K562 (cell line): Measurements from ENCODE around the gene CRYBG2. TPM values are rescaled to one million over a fixed set of nuclear protein-coding genes. Genes with fewer than 3 reads are reported as not detected.

ENCODE experiments used
- ATF7 ChIP-seq: fragments of 450-650 bp; IDR thresholded peaks from 2 replicates; pipeline ENCODE4 v1.7.1; 2014; ENCODE audit warnings: mild to moderate bottlenecking, moderate library complexity
- BRD4 ChIP-seq: fragments of 200-600 bp; sonication (generic); IDR thresholded peaks from 2 replicates; pipeline ENCODE4 v1.6.1; 2017; ENCODE audit warnings: inconsistent platforms
- CBX8 ChIP-seq: fragments of 200-600 bp; sonication (generic); IDR thresholded peaks from 2 replicates; pipeline ENCODE4 v1.6.1; 2012; ENCODE audit warnings: borderline replicate concordance, mixed run types, low read depth, mild to moderate bottlenecking, moderate library complexity, mixed read lengths, low read length, control low read depth, inconsistent platforms; ENCODE audit not compliant: poor library complexity, severe bottlenecking; ENCODE audit errors: extremely low read depth
- IFI16 ChIP-seq: fragments of 250-450 bp; sonication (Bioruptor Pico); IDR thresholded peaks from 2 replicates; pipeline ENCODE4 v2.1.2; 2022; ENCODE audit warnings: mild to moderate bottlenecking, inconsistent platforms
- OTX1 ChIP-seq: fragments of 450-650 bp; formaldehyde crosslinking; IDR thresholded peaks from 2 replicates; pipeline ENCODE4 v1.4.0; 2022; ENCODE audit warnings: mild to moderate bottlenecking
- U2AF2 ChIP-seq: fragments of 200-400 bp; formaldehyde crosslinking; optimal IDR thresholded peaks from 2 replicates; pipeline ENCODE3; 2017; ENCODE audit warnings: low read depth, mild to moderate bottlenecking, low read length
- polyA plus RNA-seq, 8 experiments: library from polyadenylated mRNA; depleted of rRNA in 4 of 8; stranded (reverse) in 5 of 8; unstranded in 3 of 8; fragments of >200 nt; fragmentation: Nextera tagmentation in 2 of 8; fragmentation: Illumina TruSeq in 1 of 8; extraction: Ambion mirVana in 2 of 8; extraction: Trizol in 1 of 8; gene quantifications; 2 replicates each; pipeline versions ENCODE4 v1.2.1 to v1.2.3, GENCODE V29; 2011 to 2014; ENCODE audit warnings: inconsistent platforms in 1 of 8, missing spikeins in 1 of 8
- total RNA-seq, 7 experiments: library from RNA; depleted of rRNA in 6 of 7; stranded (reverse); fragments of >200 nt in 6 of 7; fragmentation: Illumina TruSeq in 2 of 7; extraction: Trizol in 2 of 7; gene quantifications; 2 replicates each; pipeline versions ENCODE4 v1.2.1 to v1.2.3, GENCODE V29; 2011 to 2021; ENCODE audit warnings: low replicate concordance in 1 of 7
- TF ChIP-seq, protein P1 (sequence below): fragments of 200-800 bp; sonication (Bioruptor generic); IDR thresholded peaks from 2 replicates; pipeline ENCODE4 v1.6.1; 2017; ENCODE audit warnings: missing genetic modification characterization, missing compliant biosample characterization
- TF ChIP-seq, protein P2 (sequence below): fragments of 450-650 bp; IDR thresholded peaks from 2 replicates; pipeline ENCODE4 v1.6.1; 2017; ENCODE audit warnings: antibody characterized with exemption, mild to moderate bottlenecking
- TF ChIP-seq, protein P3 (sequence below): fragments of 200-400 bp; formaldehyde crosslinking; IDR thresholded peaks from 2 replicates; pipeline ENCODE4 v1.6.1; 2017; ENCODE audit warnings: mild to moderate bottlenecking, low read depth, low read length, moderate library complexity
- TF ChIP-seq, protein P4 (sequence below): fragments of 250-450 bp; sonication (Bioruptor Pico); IDR thresholded peaks from 2 replicates; pipeline ENCODE4 v1.8.0; 2021; ENCODE audit warnings: moderate library complexity, mild to moderate bottlenecking, inconsistent platforms
- TF ChIP-seq, protein P5 (sequence below): fragments of 250-450 bp; sonication (Bioruptor Pico); IDR thresholded peaks from 2 replicates; pipeline ENCODE4 v1.4.0; 2020; ENCODE audit warnings: mild to moderate bottlenecking, moderate library complexity, borderline replicate concordance
- TF ChIP-seq, protein P6 (sequence below): sonication (generic); formaldehyde crosslinking; IDR thresholded peaks from 2 replicates; pipeline ENCODE4 v1.8.0; 2023; ENCODE audit warnings: mild to moderate bottlenecking, missing genetic modification reagents

CRYBG2 gene
- total and polyA plus RNA-seq, 9 of the 15 experiments (the other 6 are each of a cell fraction or from before 2014, with no cell fraction given), result 0.39 to 8.5 (median 3.7) TPM

DNA sequence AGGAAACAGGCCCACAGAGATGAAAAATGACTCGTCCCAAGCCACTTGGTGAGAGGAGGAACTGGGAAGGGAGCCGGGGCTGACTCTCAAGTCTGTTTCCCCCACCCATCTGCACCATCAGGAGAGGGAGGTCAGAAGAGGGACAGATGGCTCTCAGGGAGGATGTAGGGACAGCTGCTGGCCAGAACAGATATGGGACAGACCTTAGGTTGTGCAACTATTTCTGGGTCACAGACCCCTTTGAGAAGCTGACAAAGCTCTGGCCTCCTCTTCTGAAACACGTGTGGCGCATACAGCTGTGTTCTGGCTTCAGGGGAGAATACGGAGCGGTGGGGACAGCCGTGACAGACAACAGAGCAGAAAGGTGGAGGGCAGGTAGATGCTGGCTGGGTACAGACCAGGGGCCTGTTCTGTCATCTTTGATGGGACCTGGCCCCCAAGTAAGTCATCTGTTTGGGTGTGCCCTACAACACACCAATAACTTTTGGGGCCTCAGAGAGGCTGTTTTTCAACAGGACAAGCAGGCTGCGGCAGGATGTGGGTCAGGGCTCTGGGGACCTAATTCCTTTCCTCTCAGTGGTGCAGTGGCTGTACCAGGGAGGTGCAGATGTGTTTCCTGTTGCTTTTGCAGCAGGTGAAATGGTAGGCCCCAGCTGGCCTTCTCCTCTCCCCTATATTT is 66.8 kb downstream of the CRYBG2 start (continued):
- TF ChIP-seq, protein P1, sequence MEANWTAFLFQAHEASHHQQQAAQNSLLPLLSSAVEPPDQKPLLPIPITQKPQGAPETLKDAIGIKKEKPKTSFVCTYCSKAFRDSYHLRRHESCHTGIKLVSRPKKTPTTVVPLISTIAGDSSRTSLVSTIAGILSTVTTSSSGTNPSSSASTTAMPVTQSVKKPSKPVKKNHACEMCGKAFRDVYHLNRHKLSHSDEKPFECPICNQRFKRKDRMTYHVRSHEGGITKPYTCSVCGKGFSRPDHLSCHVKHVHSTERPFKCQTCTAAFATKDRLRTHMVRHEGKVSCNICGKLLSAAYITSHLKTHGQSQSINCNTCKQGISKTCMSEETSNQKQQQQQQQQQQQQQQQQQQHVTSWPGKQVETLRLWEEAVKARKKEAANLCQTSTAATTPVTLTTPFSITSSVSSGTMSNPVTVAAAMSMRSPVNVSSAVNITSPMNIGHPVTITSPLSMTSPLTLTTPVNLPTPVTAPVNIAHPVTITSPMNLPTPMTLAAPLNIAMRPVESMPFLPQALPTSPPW (CRISPR knock-in tag), result peak; percentile 70
- TF ChIP-seq, protein P2, sequence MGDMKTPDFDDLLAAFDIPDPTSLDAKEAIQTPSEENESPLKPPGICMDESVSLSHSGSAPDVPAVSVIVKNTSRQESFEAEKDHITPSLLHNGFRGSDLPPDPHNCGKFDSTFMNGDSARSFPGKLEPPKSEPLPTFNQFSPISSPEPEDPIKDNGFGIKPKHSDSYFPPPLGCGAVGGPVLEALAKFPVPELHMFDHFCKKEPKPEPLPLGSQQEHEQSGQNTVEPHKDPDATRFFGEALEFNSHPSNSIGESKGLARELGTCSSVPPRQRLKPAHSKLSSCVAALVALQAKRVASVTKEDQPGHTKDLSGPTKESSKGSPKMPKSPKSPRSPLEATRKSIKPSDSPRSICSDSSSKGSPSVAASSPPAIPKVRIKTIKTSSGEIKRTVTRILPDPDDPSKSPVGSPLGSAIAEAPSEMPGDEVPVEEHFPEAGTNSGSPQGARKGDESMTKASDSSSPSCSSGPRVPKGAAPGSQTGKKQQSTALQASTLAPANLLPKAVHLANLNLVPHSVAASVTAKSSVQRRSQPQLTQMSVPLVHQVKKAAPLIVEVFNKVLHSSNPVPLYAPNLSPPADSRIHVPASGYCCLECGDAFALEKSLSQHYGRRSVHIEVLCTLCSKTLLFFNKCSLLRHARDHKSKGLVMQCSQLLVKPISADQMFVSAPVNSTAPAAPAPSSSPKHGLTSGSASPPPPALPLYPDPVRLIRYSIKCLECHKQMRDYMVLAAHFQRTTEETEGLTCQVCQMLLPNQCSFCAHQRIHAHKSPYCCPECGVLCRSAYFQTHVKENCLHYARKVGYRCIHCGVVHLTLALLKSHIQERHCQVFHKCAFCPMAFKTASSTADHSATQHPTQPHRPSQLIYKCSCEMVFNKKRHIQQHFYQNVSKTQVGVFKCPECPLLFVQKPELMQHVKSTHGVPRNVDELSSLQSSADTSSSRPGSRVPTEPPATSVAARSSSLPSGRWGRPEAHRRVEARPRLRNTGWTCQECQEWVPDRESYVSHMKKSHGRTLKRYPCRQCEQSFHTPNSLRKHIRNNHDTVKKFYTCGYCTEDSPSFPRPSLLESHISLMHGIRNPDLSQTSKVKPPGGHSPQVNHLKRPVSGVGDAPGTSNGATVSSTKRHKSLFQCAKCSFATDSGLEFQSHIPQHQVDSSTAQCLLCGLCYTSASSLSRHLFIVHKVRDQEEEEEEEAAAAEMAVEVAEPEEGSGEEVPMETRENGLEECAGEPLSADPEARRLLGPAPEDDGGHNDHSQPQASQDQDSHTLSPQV, result peak; percentile 97
- TF ChIP-seq, protein P3, sequence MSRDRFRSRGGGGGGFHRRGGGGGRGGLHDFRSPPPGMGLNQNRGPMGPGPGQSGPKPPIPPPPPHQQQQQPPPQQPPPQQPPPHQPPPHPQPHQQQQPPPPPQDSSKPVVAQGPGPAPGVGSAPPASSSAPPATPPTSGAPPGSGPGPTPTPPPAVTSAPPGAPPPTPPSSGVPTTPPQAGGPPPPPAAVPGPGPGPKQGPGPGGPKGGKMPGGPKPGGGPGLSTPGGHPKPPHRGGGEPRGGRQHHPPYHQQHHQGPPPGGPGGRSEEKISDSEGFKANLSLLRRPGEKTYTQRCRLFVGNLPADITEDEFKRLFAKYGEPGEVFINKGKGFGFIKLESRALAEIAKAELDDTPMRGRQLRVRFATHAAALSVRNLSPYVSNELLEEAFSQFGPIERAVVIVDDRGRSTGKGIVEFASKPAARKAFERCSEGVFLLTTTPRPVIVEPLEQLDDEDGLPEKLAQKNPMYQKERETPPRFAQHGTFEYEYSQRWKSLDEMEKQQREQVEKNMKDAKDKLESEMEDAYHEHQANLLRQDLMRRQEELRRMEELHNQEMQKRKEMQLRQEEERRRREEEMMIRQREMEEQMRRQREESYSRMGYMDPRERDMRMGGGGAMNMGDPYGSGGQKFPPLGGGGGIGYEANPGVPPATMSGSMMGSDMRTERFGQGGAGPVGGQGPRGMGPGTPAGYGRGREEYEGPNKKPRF, result no peak
- TF ChIP-seq, protein P4, sequence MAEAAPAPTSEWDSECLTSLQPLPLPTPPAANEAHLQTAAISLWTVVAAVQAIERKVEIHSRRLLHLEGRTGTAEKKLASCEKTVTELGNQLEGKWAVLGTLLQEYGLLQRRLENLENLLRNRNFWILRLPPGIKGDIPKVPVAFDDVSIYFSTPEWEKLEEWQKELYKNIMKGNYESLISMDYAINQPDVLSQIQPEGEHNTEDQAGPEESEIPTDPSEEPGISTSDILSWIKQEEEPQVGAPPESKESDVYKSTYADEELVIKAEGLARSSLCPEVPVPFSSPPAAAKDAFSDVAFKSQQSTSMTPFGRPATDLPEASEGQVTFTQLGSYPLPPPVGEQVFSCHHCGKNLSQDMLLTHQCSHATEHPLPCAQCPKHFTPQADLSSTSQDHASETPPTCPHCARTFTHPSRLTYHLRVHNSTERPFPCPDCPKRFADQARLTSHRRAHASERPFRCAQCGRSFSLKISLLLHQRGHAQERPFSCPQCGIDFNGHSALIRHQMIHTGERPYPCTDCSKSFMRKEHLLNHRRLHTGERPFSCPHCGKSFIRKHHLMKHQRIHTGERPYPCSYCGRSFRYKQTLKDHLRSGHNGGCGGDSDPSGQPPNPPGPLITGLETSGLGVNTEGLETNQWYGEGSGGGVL (CRISPR knock-in tag), result no peak
- no peak for TF ChIP-seq BRD4
- TF ChIP-seq, protein P5, sequence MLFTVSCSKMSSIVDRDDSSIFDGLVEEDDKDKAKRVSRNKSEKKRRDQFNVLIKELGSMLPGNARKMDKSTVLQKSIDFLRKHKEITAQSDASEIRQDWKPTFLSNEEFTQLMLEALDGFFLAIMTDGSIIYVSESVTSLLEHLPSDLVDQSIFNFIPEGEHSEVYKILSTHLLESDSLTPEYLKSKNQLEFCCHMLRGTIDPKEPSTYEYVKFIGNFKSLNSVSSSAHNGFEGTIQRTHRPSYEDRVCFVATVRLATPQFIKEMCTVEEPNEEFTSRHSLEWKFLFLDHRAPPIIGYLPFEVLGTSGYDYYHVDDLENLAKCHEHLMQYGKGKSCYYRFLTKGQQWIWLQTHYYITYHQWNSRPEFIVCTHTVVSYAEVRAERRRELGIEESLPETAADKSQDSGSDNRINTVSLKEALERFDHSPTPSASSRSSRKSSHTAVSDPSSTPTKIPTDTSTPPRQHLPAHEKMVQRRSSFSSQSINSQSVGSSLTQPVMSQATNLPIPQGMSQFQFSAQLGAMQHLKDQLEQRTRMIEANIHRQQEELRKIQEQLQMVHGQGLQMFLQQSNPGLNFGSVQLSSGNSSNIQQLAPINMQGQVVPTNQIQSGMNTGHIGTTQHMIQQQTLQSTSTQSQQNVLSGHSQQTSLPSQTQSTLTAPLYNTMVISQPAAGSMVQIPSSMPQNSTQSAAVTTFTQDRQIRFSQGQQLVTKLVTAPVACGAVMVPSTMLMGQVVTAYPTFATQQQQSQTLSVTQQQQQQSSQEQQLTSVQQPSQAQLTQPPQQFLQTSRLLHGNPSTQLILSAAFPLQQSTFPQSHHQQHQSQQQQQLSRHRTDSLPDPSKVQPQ (CRISPR knock-in tag), result no peak
- TF ChIP-seq CBX8, result no peak
- TF ChIP-seq, protein P6, sequence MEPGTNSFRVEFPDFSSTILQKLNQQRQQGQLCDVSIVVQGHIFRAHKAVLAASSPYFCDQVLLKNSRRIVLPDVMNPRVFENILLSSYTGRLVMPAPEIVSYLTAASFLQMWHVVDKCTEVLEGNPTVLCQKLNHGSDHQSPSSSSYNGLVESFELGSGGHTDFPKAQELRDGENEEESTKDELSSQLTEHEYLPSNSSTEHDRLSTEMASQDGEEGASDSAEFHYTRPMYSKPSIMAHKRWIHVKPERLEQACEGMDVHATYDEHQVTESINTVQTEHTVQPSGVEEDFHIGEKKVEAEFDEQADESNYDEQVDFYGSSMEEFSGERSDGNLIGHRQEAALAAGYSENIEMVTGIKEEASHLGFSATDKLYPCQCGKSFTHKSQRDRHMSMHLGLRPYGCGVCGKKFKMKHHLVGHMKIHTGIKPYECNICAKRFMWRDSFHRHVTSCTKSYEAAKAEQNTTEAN (CRISPR knock-in tag), result no peak
- peak; percentile 22; the same call in 1 of the 2 replicates for TF ChIP-seq ATF7
- no peak for TF ChIP-seq IFI16 (CRISPR knock-in tag)
- TF ChIP-seq U2AF2, result no peak
- no peak for TF ChIP-seq OTX1
